ENCODE data around the gene MLLT6. TPM values are rescaled to one million over a fixed set of nuclear protein-coding genes. Genes with fewer than 3 reads are reported as not detected.

The MLLT6 gene
- total and polyA plus RNA-seq, 10 of the 15 experiments (the other 5 are each of a cell fraction or from before 2014, with no cell fraction given): 4.8 to 105 (median 36.3) TPM

- TF ChIP-seq ZNF592 (IDR thresholded peaks at IDR 0.05): no peak
- no peak for TF ChIP-seq ZNF384 (IDR thresholded peaks at IDR 0.05; ENCODE audit: borderline replicate concordance, low read depth, low read length)
- TF ChIP-seq GABPA (IDR thresholded peaks at IDR 0.05; ENCODE audit: low read depth): peak; percentile 73; the same call in 1 of the 2 replicates
- TF ChIP-seq BMI1 (IDR thresholded peaks at IDR 0.05; ENCODE audit: borderline replicate concordance): no peak
- no peak for TF ChIP-seq IKZF1 (conservative IDR thresholded peaks at IDR 0.05)
- TF ChIP-seq ZSCAN29 (IDR thresholded peaks at IDR 0.05): no peak
- TF ChIP-seq RB1 (IDR thresholded peaks at IDR 0.05; ENCODE audit: borderline replicate concordance): no peak
- TF ChIP-seq GATAD2B (conservative IDR thresholded peaks at IDR 0.05; ENCODE audit: low read depth): no peak
- 0 out of 2 replicates have a peak, but pooled peaks have one; percentile 12 for TF ChIP-seq SPI1 (IDR thresholded peaks at IDR 0.05; ENCODE audit: borderline replicate concordance, insufficient read depth, low read depth, low read length)
- TF ChIP-seq PAX5 (IDR thresholded peaks at IDR 0.05; ENCODE audit: borderline replicate concordance, low read depth, low read length): no peak
- no peak for TF ChIP-seq NR2F1 (conservative IDR thresholded peaks at IDR 0.05)
- no peak for TF ChIP-seq KLF5 (IDR thresholded peaks at IDR 0.05; ENCODE audit: partially characterized antibody)
- no peak for TF ChIP-seq CBX5 (IDR thresholded peaks at IDR 0.05; ENCODE audit: low read depth)
- peak in 1 of 2 experiments; percentile 79; a peak in 2 of 4 replicates for TF ChIP-seq ETV6 (conservative IDR thresholded peaks at IDR 0.05 in 1 of 2, IDR thresholded peaks at IDR 0.05 in 1 of 2; ENCODE audit: borderline replicate concordance in 1 of 2, low read depth in 1 of 2)
- no peak for TF ChIP-seq CHD1 (IDR thresholded peaks at IDR 0.05; ENCODE audit: low read depth, low read length)
- no peak for TF ChIP-seq JUND (IDR thresholded peaks at IDR 0.05; ENCODE audit: low read depth, low read length)
- peak in 1 of 2 experiments; percentile 15; a peak in 1 of 4 replicates for TF ChIP-seq IKZF2 (IDR thresholded peaks at IDR 0.05)
- TF ChIP-seq USF2 (IDR thresholded peaks at IDR 0.05; ENCODE audit: borderline replicate concordance, low read depth, low read length): no peak
- TF ChIP-seq TARDBP (IDR thresholded peaks at IDR 0.05; ENCODE audit: borderline replicate concordance): peak; percentile 79
- TF ChIP-seq CEBPB (IDR thresholded peaks at IDR 0.05; ENCODE audit: borderline replicate concordance in 1 of 2, low read depth in 2 of 2, low read length in 2 of 2): no peak
- no peak for TF ChIP-seq ZNF274 (IDR thresholded peaks at IDR 0.05; ENCODE audit: insufficient read depth, insufficient read length)
- TF ChIP-seq ZBED1 (IDR thresholded peaks at IDR 0.05; ENCODE audit: borderline replicate concordance): peak; percentile 64; the same call in 1 of the 2 replicates
- no peak for TF ChIP-seq FOXM1 (IDR thresholded peaks at IDR 0.05; ENCODE audit: low read depth, low read length)
These were observed 23.3 kb downstream of the MLLT6 start (continued) for GRCh38 chr17:38728290-38728831.
